Hepatocyte (in vitro differentiated cells): ENCODE data around the gene NMNAT2.

Experiments used
- CTCF ChIP-seq: fragments of 200-600 bp; sonication (generic); IDR thresholded peaks from 2 replicates; pipeline ENCODE4 v1.5.1; 2016; ENCODE audit warnings: antibody characterized with exemption, mild to moderate bottlenecking; ENCODE audit not compliant: poor library complexity
- EZH2 ChIP-seq: fragments of 200-600 bp; sonication (generic); IDR thresholded peaks from 2 replicates; pipeline ENCODE4 v1.6.1; 2016; ENCODE audit warnings: antibody characterized with exemption, mild to moderate bottlenecking, borderline replicate concordance
- EZH2phosphoT487 ChIP-seq: fragments of 200-600 bp; sonication (generic); IDR thresholded peaks from one replicate; pipeline ENCODE4 v1.6.1; 2018; ENCODE audit warnings: antibody characterized with exemption, mild to moderate bottlenecking, low read depth, moderate library complexity; ENCODE audit not compliant: unreplicated experiment, severe bottlenecking

GRCh38 chr1:183293876-183294275 lies 124.3 kb downstream of the NMNAT2 start:
- TF ChIP-seq CTCF, result no peak
- TF ChIP-seq EZH2, result no peak
- no peak for TF ChIP-seq EZH2phosphoT487
